NCI-H510A (cell line): ENCODE results near the gene EEFSEC.

Experiments used
- DNase-seq: peaks from one replicate; lab custom pipeline; 2025; lab: John Stamatoyannopoulos, UW

EEFSEC gene

GRCh38 chr3:128287216-128287615 is 133.9 kb downstream of the EEFSEC start:
- no peak for DNase-seq

GRCh38 chr3:128289534-128289933 is 136.3 kb downstream of the EEFSEC start:
- no peak for DNase-seq

GRCh38 chr3:128290484-128290883 is 137.2 kb downstream of the EEFSEC start:
- DNase-seq = no peak

GRCh38 chr3:128293930-128294329 is 140.6 kb downstream of the EEFSEC start:
- DNase-seq = no peak

- DNase-seq = no peak
Observed at GRCh38 chr3:128294999-128295468, 141.8 kb downstream of the EEFSEC start.

- no peak for DNase-seq
Observed at GRCh38 chr3:128296469-128297251, 143.4 kb downstream of the EEFSEC start.

- no peak for DNase-seq
Observed at GRCh38 chr3:128297401-128298138, 144.3 kb downstream of the EEFSEC start.

- no peak for DNase-seq
Observed at GRCh38 chr3:128301186-128302023, 148.1 kb downstream of the EEFSEC start.

GRCh38 chr3:128306481-128306880 is 153.2 kb downstream of the EEFSEC start:
- no peak for DNase-seq

- DNase-seq = no peak
Observed at GRCh38 chr3:128307029-128307633, 153.8 kb downstream of the EEFSEC start.

GRCh38 chr3:128307781-128308469 is 154.6 kb downstream of the EEFSEC start:
- no peak for DNase-seq

GRCh38 chr3:128309026-128309425 is 155.7 kb downstream of the EEFSEC start:
- peak; percentile 44 for DNase-seq

GRCh38 chr3:128310286-128311058 is 157.2 kb downstream of the EEFSEC start:
- DNase-seq = no peak

GRCh38 chr3:128311441-128311844 is 158.2 kb downstream of the EEFSEC start:
- DNase-seq = no peak

- DNase-seq = no peak
Observed at GRCh38 chr3:128312271-128312670, 159.0 kb downstream of the EEFSEC start.

- no peak for DNase-seq
Observed at GRCh38 chr3:128313071-128313725, 159.9 kb downstream of the EEFSEC start.

- no peak for DNase-seq
Observed at GRCh38 chr3:128313935-128314334, 160.7 kb downstream of the EEFSEC start.

- no peak for DNase-seq
Observed at GRCh38 chr3:128315313-128315712, 162.0 kb downstream of the EEFSEC start.

GRCh38 chr3:128316481-128316891 is 163.2 kb downstream of the EEFSEC start:
- no peak for DNase-seq
